H9 (cell line): ENCODE measurements around the gene NTPCR. TPM values are rescaled to one million over a fixed set of nuclear protein-coding genes. Genes with fewer than 3 reads are reported as not detected.

ENCODE experiments used
- DNase-seq: peaks from one replicate; pipeline ENCODE4 v3.0.0-alpha.2; 2017
- H2AFZ ChIP-seq: one replicate; pipeline ENCODE4 v1.6.1; 2013; ENCODE audit warnings: mild to moderate bottlenecking, low read length, control low read depth, moderate library complexity
- H2AK5ac ChIP-seq: 2 replicates; pipeline ENCODE4 v1.6.1; 2013; ENCODE audit warnings: low read length, control low read depth, mixed read lengths; ENCODE audit not compliant: insufficient read length
- H2BK120ac ChIP-seq: one replicate; pipeline ENCODE4 v1.6.1; 2013; ENCODE audit warnings: low read depth, mild to moderate bottlenecking, low read length, control low read depth, inconsistent platforms; ENCODE audit not compliant: poor library complexity, severe bottlenecking
- H2BK12ac ChIP-seq: 2 replicates; pipeline ENCODE4 v1.6.1; 2013; ENCODE audit warnings: low read length, control low read depth, mixed read lengths, low read depth; ENCODE audit not compliant: insufficient read length
- H2BK15ac ChIP-seq: 2 replicates; pipeline ENCODE4 v1.6.1; 2013; ENCODE audit warnings: low read depth, low read length, control low read depth
- H2BK20ac ChIP-seq: one replicate; pipeline ENCODE4 v1.6.1; 2013; ENCODE audit warnings: low read depth, mild to moderate bottlenecking, low read length, control low read depth, inconsistent platforms; ENCODE audit not compliant: poor library complexity, severe bottlenecking
- H2BK5ac ChIP-seq: 2 replicates; pipeline ENCODE4 v1.6.1; 2013; ENCODE audit warnings: low read length, control low read depth, mixed read lengths; ENCODE audit not compliant: insufficient read length
- H3K14ac ChIP-seq: 2 replicates; pipeline ENCODE4 v1.6.1; 2013; ENCODE audit warnings: low read length, control low read depth; ENCODE audit not compliant: insufficient read depth
- H3K18ac ChIP-seq: 2 replicates; pipeline ENCODE4 v1.6.1; 2013; ENCODE audit warnings: low read depth, mild to moderate bottlenecking, mixed read lengths, low read length, control low read depth; ENCODE audit not compliant: insufficient read length
- H3K23ac ChIP-seq: 2 replicates; pipeline ENCODE4 v1.6.1; 2013; ENCODE audit warnings: low read length, control low read depth, mixed read lengths, low read depth; ENCODE audit not compliant: insufficient read length
- H3K23me2 ChIP-seq: 2 replicates; pipeline ENCODE4 v1.6.1; 2013; ENCODE audit warnings: low read depth, mild to moderate bottlenecking, mixed read lengths, low read length, control low read depth; ENCODE audit not compliant: insufficient read length, poor library complexity, severe bottlenecking
- H3K27ac ChIP-seq: 2 replicates; pipeline ENCODE4 v1.5.1; 2013; ENCODE audit warnings: low read length, control low read depth, mixed read lengths, low read depth; ENCODE audit not compliant: insufficient read length
- H3K27me3 ChIP-seq: 2 replicates; pipeline ENCODE4 v1.6.1; 2013; ENCODE audit warnings: low read length, control low read depth, inconsistent platforms; ENCODE audit not compliant: insufficient read depth
- H3K4ac ChIP-seq: 2 replicates; pipeline ENCODE4 v1.6.1; 2013; ENCODE audit warnings: low read depth, mild to moderate bottlenecking, control low read depth, inconsistent platforms, low read length, moderate library complexity
- H3K4me1 ChIP-seq: 2 replicates; pipeline ENCODE4 v1.6.1; 2013; ENCODE audit warnings: low read length, control low read depth, inconsistent platforms; ENCODE audit not compliant: insufficient read depth
- H3K4me2 ChIP-seq: 2 replicates; pipeline ENCODE4 v1.6.1; 2013; ENCODE audit warnings: low read length, control low read depth, mixed read lengths; ENCODE audit not compliant: insufficient read length, insufficient read depth
- H3K56ac ChIP-seq: 2 replicates; pipeline ENCODE4 v1.6.1; 2013; ENCODE audit warnings: low read depth, mild to moderate bottlenecking, mixed read lengths, low read length, control low read depth; ENCODE audit not compliant: insufficient read length
- H3K79me1 ChIP-seq: 2 replicates; pipeline ENCODE4 v1.6.1; 2013; ENCODE audit warnings: low read depth, mild to moderate bottlenecking, moderate library complexity, low read length, control low read depth, inconsistent platforms; ENCODE audit not compliant: insufficient read depth, poor library complexity, severe bottlenecking
- H3K79me2 ChIP-seq: 2 replicates; pipeline ENCODE4 v1.6.1; 2013; ENCODE audit warnings: low read length, control low read depth, inconsistent platforms; ENCODE audit not compliant: insufficient read depth
- H3K9ac ChIP-seq: 2 replicates; pipeline ENCODE4 v1.6.1; 2013; ENCODE audit warnings: low read length, control low read depth, mixed read lengths; ENCODE audit not compliant: insufficient read length; ENCODE audit errors: extremely low read depth
- H3K9me3 ChIP-seq: one replicate; pipeline ENCODE4 v1.6.1; 2013; ENCODE audit warnings: low read depth, low read length, inconsistent platforms; ENCODE audit not compliant: control insufficient read depth
- H3T11ph ChIP-seq: one replicate; pipeline ENCODE4 v1.6.1; 2013; ENCODE audit warnings: mild to moderate bottlenecking, low read length, control low read depth, inconsistent platforms
- H4K20me1 ChIP-seq: one replicate; pipeline ENCODE4 v1.6.1; 2013; ENCODE audit not compliant: control insufficient read depth, insufficient read length, insufficient read depth
- H4K5ac ChIP-seq: 2 replicates; pipeline ENCODE4 v1.6.1; 2013; ENCODE audit warnings: low read depth, mild to moderate bottlenecking, mixed read lengths, low read length, control low read depth; ENCODE audit not compliant: insufficient read length
- H4K8ac ChIP-seq: replicated peaks from 2 replicates; pipeline ENCODE4 v1.6.1; 2013; ENCODE audit warnings: low read length, control low read depth, mixed read lengths, low read depth; ENCODE audit not compliant: insufficient read length
- H4K91ac ChIP-seq: 2 replicates; pipeline ENCODE4 v1.6.1; 2013; ENCODE audit warnings: low read depth, mild to moderate bottlenecking, moderate library complexity, mixed read lengths, low read length, control low read depth; ENCODE audit not compliant: insufficient read length
- H3K27ac Mint-ChIP-seq, 3 experiments: 2 replicates in 2 of 3; 3 replicates in 1 of 3; pipeline ENCODE4 v1.8.0; 2020 to 2021; ENCODE audit warnings: mixed read lengths in 3 of 3, mild to moderate bottlenecking in 1 of 3, moderate library complexity in 1 of 3
- H3K27me3 Mint-ChIP-seq: 2 replicates; pipeline ENCODE4 v1.8.0; 2021; ENCODE audit warnings: low read depth, mild to moderate bottlenecking, moderate library complexity, mixed read lengths
- H3K36me3 Mint-ChIP-seq, 3 experiments: 2 replicates in 2 of 3; 3 replicates in 1 of 3; pipeline ENCODE4 v1.8.0; 2020 to 2021; ENCODE audit warnings: low read depth in 3 of 3, mixed read lengths in 3 of 3; ENCODE audit not compliant: insufficient read depth in 1 of 3
- H3K4me1 Mint-ChIP-seq, 2 experiments: 2 replicates each; pipeline ENCODE4 v1.8.0; 2020; ENCODE audit warnings: mixed read lengths in 2 of 2
- H3K4me3 Mint-ChIP-seq, 2 experiments: 2 replicates in 1 of 2; 3 replicates in 1 of 2; pipeline ENCODE4 v1.8.0; 2020 to 2021; ENCODE audit warnings: mild to moderate bottlenecking in 2 of 2, mixed read lengths in 2 of 2, moderate library complexity in 1 of 2
- H3K9me3 Mint-ChIP-seq, 2 experiments: 2 replicates in 1 of 2; 3 replicates in 1 of 2; pipeline ENCODE4 v1.8.0; 2020; ENCODE audit warnings: mild to moderate bottlenecking in 2 of 2, mixed read lengths in 2 of 2, moderate library complexity in 1 of 2
- WGBS: extraction: QIAGEN DNeasy Blood & Tissue Kit; methylation state at CpG from one replicate; pipeline ENCODE4 v1.1.7; 2013; ENCODE audit warnings: missing lambda C conversion rate, low lambda C conversion rate, mixed read lengths; ENCODE audit not compliant: insufficient read length; ENCODE audit errors: extremely low coverage; 5-methylcytosine and 5-hydroxymethylcytosine counted together
- total RNA-seq: library from RNA; stranded (reverse); gene quantifications from 2 replicates; pipeline ENCODE4 v1.2.1, GENCODE V29; 2021
- TF ChIP-seq, protein P1 (sequence below): fragments of 200-600 bp; sonication (generic); conservative IDR thresholded peaks from 3 replicates; pipeline ENCODE4 v1.8.0; 2021; ENCODE audit warnings: antibody characterized with exemption, mild to moderate bottlenecking

NTPCR gene
- total RNA-seq, 1 experiment from 2014 or later, result 87.4 TPM

- Histone ChIP-seq H3K23ac (no peak overlapping the region), H2AK5ac (no peak overlapping the region), H3K79me2 (no peaks in the 10 kb centered on the region), H3K4me1 (peaks cover 3% of the 10 kb centered on the region; the same call in 1 of the 2 replicates), H3K27ac (no peak overlapping the region), H4K5ac (no peak overlapping the region), H3K18ac (no peak overlapping the region), H3K14ac (no peak overlapping the region), H3K4me2 (no peak overlapping the region), H3K56ac (no peak overlapping the region), H3K79me1 (no peaks in the 10 kb centered on the region), H3K9me3 (no peaks in the 10 kb centered on the region), H3K23me2 (no peaks in the 10 kb centered on the region), H2BK5ac (no peak overlapping the region), H4K91ac (no peak overlapping the region), H2BK120ac (no peak overlapping the region), H2BK12ac (no peak overlapping the region), H3K27me3 (no peaks in the 10 kb centered on the region), H3T11ph (no peak overlapping the region), H2AFZ (no peak overlapping the region), H2BK20ac (no peak overlapping the region), H4K20me1 (no peaks in the 10 kb centered on the region), H3K9ac (no peak overlapping the region), H3K4ac (no peak overlapping the region), H2BK15ac (no peak overlapping the region), H4K8ac (no peak overlapping the region)
- TF ChIP-seq, protein P1, sequence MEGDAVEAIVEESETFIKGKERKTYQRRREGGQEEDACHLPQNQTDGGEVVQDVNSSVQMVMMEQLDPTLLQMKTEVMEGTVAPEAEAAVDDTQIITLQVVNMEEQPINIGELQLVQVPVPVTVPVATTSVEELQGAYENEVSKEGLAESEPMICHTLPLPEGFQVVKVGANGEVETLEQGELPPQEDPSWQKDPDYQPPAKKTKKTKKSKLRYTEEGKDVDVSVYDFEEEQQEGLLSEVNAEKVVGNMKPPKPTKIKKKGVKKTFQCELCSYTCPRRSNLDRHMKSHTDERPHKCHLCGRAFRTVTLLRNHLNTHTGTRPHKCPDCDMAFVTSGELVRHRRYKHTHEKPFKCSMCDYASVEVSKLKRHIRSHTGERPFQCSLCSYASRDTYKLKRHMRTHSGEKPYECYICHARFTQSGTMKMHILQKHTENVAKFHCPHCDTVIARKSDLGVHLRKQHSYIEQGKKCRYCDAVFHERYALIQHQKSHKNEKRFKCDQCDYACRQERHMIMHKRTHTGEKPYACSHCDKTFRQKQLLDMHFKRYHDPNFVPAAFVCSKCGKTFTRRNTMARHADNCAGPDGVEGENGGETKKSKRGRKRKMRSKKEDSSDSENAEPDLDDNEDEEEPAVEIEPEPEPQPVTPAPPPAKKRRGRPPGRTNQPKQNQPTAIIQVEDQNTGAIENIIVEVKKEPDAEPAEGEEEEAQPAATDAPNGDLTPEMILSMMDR, result no peak
- H3K9me3 Mint-ChIP-seq, result no peaks in the 10 kb centered on the region
- DNase-seq, result peak; percentile 40
- peaks cover 23 to 36% of the 10 kb centered on the region in 2 experiments for H3K4me1 Mint-ChIP-seq
- H3K4me3 Mint-ChIP-seq, result peak overlapping the region in 1 of 2 experiments; percentile 15; a peak in 1 of 5 replicates
- no peaks in the 10 kb centered on the region for H3K36me3 Mint-ChIP-seq
- H3K27me3 Mint-ChIP-seq, result peaks cover 6% of the 10 kb centered on the region
- 100% methylated on average over 1 of the region's 5 CpGs for WGBS
- H3K27ac Mint-ChIP-seq, result peak overlapping the region in 2 of 3 experiments; percentile 30 to 50; a peak in 3 of 7 replicates
Observed at GRCh38 chr1:232911027-232911599, 39.3 kb upstream of the NTPCR start.
